ENCODE results near the gene ZNF202.

The ZNF202 gene

GRCh38 chr11:123755344-123755743 lies 13.9 kb upstream of the ZNF202 start:
- TF ChIP-seq CEBPB (IDR thresholded peaks at IDR 0.05) (no peak), NFIC (IDR thresholded peaks at IDR 0.05) (no peak), EP300 (IDR thresholded peaks at IDR 0.05; ENCODE audit: borderline replicate concordance) (no peak), EGR1 (IDR thresholded peaks at IDR 0.05) (no peak), FOXM1 (IDR thresholded peaks at IDR 0.05; ENCODE audit: borderline replicate concordance, low read depth) (no peak), TAF1 (IDR thresholded peaks at IDR 0.05; ENCODE audit: low read depth) (no peak), YY1 (IDR thresholded peaks at IDR 0.05; ENCODE audit: low read depth) (no peak), ZBTB7A (IDR thresholded peaks at IDR 0.05; ENCODE audit: low read depth) (no peak), CREB1 (IDR thresholded peaks at IDR 0.05; ENCODE audit: low read depth) (no peak)
- TF ChIP-seq, protein P1, sequence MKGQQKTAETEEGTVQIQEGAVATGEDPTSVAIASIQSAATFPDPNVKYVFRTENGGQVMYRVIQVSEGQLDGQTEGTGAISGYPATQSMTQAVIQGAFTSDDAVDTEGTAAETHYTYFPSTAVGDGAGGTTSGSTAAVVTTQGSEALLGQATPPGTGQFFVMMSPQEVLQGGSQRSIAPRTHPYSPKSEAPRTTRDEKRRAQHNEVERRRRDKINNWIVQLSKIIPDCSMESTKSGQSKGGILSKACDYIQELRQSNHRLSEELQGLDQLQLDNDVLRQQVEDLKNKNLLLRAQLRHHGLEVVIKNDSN (IDR thresholded peaks at IDR 0.05): no peak
- TF ChIP-seq, protein P2, sequence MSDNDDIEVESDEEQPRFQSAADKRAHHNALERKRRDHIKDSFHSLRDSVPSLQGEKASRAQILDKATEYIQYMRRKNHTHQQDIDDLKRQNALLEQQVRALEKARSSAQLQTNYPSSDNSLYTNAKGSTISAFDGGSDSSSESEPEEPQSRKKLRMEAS (IDR thresholded peaks at IDR 0.05): no peak

DNA sequence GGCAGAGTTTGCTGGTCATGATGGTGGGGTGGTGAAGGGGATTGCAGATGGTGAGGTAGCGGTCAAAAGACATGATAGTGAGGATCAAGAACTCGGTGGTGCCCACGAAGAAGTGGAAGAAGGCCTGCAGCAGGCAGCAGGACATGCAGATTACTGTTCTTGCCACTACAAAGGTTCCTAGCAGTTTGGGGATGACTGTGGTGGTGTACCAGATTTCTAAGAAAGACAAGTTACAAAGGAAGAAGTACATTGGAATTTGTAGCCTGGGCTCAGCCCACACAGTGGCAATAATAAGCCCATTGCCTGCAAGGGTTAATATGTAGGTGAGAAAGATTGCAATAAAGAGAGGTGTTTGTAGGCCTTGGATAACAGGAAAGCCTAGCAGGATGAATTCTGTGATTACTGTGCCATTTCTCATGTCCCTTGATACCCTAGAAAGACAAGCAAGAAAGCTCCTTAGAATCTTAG lies 12.7 kb upstream of the ZNF202 start, which contains the start of gene OR6X1:
Gene OR6X1, minus strand, starts transcription at position 418 of the 468 bp plus-strand sequence. Its CDS starts 0 bp downstream, at position 418.
- TF ChIP-seq CREB1 (IDR thresholded peaks at IDR 0.05; ENCODE audit: low read depth) (no peak), TCF12 (IDR thresholded peaks at IDR 0.05; ENCODE audit: low read depth) (no peak), CEBPB (IDR thresholded peaks at IDR 0.05) (no peak), YY1 (IDR thresholded peaks at IDR 0.05; ENCODE audit: low read depth) (no peak), TEAD4 (IDR thresholded peaks at IDR 0.05) (no peak), TAF1 (IDR thresholded peaks at IDR 0.05; ENCODE audit: low read depth) (no peak), FOXM1 (IDR thresholded peaks at IDR 0.05; ENCODE audit: borderline replicate concordance, low read depth) (no peak), ZBTB7A (IDR thresholded peaks at IDR 0.05; ENCODE audit: low read depth) (no peak), RAD21 (IDR thresholded peaks at IDR 0.05; ENCODE audit: low read depth) (no peak), NFIC (IDR thresholded peaks at IDR 0.05) (no peak), EGR1 (IDR thresholded peaks at IDR 0.05) (no peak), REST (IDR thresholded peaks at IDR 0.05; ENCODE audit: low read depth) (no peak), EP300 (IDR thresholded peaks at IDR 0.05; ENCODE audit: borderline replicate concordance) (no peak)
- TF ChIP-seq, protein P1 (IDR thresholded peaks at IDR 0.05): no peak
- TF ChIP-seq, protein P2 (IDR thresholded peaks at IDR 0.05): no peak

DNA sequence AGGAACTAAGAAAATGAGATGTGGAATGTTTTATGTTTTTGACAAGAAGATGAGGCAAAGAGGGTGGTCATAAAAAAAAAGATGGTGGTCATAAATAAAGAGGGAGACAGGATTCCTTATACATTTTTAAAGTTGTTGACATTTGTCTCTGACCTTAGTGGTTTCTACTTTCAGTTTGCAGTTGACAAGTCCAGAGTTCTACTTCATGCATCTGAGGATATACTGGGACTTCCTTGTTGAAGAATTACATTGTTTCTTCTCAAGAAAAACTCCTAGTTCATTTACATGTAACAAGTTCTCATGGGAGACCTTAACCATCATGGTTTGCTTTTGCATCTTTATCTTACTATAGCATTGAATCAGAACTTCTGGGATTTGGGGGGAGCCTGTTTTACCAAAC lies 11.7 kb upstream of the ZNF202 start:
- TF ChIP-seq RAD21 (IDR thresholded peaks at IDR 0.05; ENCODE audit: low read depth) (no peak), EP300 (IDR thresholded peaks at IDR 0.05; ENCODE audit: borderline replicate concordance) (no peak), TCF12 (IDR thresholded peaks at IDR 0.05; ENCODE audit: low read depth) (no peak), NFIC (IDR thresholded peaks at IDR 0.05) (no peak), TAF1 (IDR thresholded peaks at IDR 0.05; ENCODE audit: low read depth) (no peak)
- TF ChIP-seq, protein P2 (IDR thresholded peaks at IDR 0.05): no peak
- TF ChIP-seq, protein P1 (IDR thresholded peaks at IDR 0.05): no peak

DNA sequence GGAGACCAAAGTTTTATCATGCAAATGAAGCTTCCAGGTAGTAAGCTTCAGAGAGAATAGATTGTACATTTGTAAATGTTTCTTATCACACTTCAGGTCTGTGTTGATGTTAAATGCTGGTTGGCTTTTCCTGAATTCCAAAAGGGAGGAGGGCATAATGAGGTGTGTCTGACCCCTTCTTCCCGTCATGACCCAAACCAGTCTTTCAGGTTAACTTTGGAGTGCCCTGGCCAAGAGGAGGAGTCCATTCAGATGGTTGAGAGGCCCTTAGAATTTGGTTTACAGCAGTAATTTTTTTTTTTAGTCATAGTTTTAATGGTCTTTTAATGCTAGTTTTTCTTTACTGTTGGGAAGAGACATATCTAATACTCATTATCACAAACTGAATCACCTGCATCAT lies 10.3 kb upstream of the ZNF202 start:
- TF ChIP-seq CREB1 (IDR thresholded peaks at IDR 0.05; ENCODE audit: low read depth) (no peak), TAF1 (IDR thresholded peaks at IDR 0.05; ENCODE audit: low read depth) (no peak), ZBTB7A (IDR thresholded peaks at IDR 0.05; ENCODE audit: low read depth) (no peak), FOXM1 (IDR thresholded peaks at IDR 0.05; ENCODE audit: borderline replicate concordance, low read depth) (no peak), TCF12 (IDR thresholded peaks at IDR 0.05; ENCODE audit: low read depth) (no peak), RAD21 (IDR thresholded peaks at IDR 0.05; ENCODE audit: low read depth) (no peak)

- TF ChIP-seq CREB1 (IDR thresholded peaks at IDR 0.05; ENCODE audit: low read depth) (no peak), TCF12 (IDR thresholded peaks at IDR 0.05; ENCODE audit: low read depth) (no peak), REST (IDR thresholded peaks at IDR 0.05; ENCODE audit: low read depth) (no peak), EGR1 (IDR thresholded peaks at IDR 0.05) (no peak), TEAD4 (IDR thresholded peaks at IDR 0.05) (no peak), EP300 (IDR thresholded peaks at IDR 0.05; ENCODE audit: borderline replicate concordance) (no peak), TAF1 (IDR thresholded peaks at IDR 0.05; ENCODE audit: low read depth) (no peak), CEBPB (IDR thresholded peaks at IDR 0.05) (no peak), NFIC (IDR thresholded peaks at IDR 0.05) (no peak), FOXM1 (IDR thresholded peaks at IDR 0.05; ENCODE audit: borderline replicate concordance, low read depth) (no peak), YY1 (IDR thresholded peaks at IDR 0.05; ENCODE audit: low read depth) (no peak), ZBTB7A (IDR thresholded peaks at IDR 0.05; ENCODE audit: low read depth) (no peak)
- TF ChIP-seq, protein P2 (IDR thresholded peaks at IDR 0.05): no peak
Observed at GRCh38 chr11:123745764-123746451, 4.4 kb upstream of the ZNF202 start.
